Bone marrow (tissue), 2 donors: ENCODE results near the gene STK17A.
A peak's percentile ranks its signal among the peaks of the same experiment; 100 is the strongest.
"Not testable (repeated sequence)": the region's sequence is repeated elsewhere in the genome, so short reads cannot be mapped to it uniquely, and the experiment has no call there.

Experiments used
- DNase-seq, 2 donors: peaks; one replicate each; lab custom pipeline; 2025; lab: John Stamatoyannopoulos, UW

Gene STK17A

DNA sequence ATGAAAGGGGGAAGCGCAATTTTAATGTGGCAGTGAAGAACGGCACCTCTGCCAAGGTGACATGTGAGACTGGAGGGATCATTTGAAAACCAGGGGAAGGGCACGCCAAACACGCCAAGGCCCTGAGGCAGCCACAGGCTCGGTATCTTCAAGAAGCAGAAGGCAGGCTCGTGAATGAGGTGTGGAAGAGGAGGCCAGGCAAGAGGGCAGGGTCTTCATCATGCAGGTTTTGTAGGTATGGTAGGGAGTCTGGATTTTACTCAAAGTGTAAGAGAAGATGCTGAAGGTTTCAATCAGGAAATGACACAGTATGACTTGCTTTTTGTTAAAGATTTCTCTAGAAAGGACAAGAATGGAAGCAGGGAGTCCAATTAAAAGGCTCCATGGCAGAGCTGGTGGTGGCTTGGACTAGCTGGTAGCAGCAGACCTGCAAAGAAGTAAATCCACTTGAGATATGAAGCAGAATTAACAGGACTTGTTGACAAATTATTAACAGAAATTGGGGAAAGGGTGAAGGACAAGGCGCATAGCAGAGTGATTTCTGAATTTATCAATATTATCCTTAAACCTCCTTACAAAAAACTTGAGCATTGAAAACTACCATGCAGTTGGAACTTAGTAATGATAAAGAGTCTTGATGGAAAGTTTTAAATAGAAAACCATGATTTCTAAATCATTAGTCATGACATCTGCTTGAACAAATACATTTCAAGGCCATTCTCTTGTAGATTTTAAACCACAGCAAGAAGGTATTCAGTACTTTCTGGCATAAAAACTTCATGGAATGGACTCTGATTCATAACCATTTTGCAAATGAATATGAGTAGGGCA is 76.0 kb downstream of the STK17A start:
- DNase-seq = no peak

DNA sequence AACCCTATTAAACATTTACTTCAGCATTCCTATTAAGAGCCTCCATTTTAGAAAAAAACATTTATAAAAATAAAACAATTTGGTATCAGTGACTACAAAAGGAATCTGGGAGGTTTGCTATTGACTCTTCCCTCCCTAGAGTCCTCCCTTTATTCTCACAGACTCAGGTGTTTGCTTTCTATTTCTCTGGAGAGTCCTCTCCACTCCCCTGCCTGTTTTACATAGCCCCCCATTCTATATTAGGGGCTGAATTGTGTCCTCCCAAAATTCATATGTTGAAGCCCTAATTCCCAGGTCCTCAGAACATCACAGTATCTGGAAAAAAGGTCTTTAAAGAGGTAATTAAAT is 76.6 kb downstream of the STK17A start:
- no peak for DNase-seq

DNA sequence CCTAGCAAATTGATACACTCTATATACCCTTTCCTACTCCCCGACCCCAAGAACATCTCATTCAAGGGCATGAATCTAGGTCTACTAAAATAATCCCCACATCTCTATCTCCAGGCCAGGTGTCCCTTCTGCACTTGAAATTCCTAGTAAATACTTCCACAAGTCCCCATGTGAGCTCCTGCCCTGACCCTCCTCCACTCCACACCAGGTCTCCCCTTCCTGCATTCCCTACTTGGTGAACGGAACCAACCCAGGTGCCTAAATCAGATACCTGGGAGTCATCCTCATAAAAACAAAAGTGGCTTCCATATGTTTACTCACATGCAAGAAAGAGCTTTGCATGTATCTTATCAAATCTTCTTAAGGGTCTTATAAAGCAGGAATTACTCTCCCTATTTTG is 77.2 kb downstream of the STK17A start:
- no peak for DNase-seq

DNA sequence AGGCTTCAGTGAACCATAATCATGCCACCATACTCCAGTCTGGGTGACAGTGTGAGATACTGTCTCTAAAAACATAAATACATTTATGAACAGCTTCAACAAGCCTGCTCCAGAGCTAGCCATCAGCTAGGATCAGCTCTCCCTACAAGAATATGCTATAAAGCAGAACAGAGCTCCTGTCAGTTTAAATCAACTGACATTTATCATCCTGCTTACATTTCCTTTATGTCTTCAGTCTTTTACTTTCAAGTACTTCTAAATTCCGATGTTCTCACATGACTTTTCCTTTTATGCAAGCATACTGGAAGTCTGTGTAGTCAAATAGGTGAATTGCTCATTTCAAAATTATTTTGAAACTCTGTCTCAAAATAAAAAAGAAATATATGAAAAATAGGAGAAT is 81.8 kb downstream of the STK17A start:
- DNase-seq = no peak

DNA sequence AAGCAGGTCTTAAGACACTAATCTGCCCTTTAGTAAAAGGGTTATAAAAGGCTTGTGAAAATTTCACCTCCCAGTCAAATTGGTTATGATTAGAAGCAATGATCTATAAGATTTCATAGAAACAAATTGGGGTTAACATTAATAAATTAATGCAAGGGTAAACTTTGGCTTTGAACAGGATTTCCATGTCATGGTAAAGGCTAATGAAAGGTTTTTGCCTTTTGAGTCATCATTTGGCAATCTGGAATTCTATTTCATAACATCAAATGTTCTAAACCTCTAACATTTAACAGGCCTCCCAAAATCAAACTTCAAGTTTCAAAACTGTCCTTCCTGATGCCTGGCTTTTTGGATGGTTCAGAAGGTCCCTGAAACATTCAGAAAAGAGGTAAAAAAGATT is 84.0 kb downstream of the STK17A start:
- DNase-seq = no peak

- no peak for DNase-seq
These were observed 85.1 kb downstream of the STK17A start for GRCh38 chr7:43668035-43668434.

DNA sequence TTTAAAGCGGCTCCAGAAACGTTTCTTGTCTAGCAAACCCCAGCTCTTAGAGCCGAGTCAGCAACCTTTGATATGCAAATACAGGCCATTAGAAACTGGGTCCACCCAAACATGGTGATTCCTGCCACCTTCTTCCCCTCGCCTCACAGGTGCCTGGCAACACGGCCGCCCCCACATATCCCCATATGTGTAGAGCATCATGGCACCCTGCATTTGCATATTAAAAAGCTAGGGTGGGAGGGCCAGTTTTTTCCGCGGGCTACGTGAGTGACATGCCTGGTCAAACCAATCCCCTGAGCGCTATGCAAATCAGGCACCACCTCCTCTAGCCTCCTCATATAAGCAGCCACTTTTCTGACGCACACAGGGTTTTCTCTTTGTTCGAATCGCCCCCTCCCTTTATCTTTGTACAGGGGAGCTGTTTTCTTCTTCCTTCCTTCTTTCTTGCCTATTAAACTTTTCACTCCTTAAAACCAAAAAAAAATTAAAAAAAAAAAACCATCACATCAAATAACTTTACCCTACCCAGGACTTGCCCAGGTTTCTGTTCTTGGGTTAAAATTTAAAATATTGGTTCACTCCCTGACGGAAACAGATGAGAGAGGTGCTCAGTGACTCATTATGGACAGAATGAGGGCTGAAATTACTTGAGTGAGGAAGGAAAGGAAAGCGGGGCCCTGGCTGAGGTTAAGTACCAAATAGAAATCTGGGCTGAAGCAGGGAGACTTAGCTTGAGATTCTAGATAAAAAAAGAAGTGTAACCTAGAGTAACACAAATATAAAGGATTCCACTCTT is 86.6 kb downstream of the STK17A start:
- DNase-seq = peak in 1 of 2 donors; percentile 42

DNA sequence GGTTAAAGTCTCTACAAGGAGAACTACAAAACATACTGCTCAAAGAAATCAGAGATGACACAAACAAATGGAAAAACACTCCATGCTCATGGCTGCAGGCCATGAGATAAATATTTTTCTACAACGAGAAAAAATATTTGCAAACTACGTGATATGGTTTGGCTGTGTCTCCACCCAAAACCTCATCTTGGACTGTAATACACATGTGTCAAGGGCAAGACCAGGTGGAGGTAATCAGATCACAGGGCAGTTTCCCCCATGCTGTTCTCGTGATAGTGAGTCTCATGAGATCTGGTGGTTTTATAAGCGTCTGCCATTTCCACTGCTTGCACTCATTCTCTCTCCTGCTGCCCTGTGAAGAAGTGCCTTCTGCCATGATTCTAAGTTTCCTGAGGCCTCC is 88.6 kb downstream of the STK17A start:
- DNase-seq = no peak

- not testable (repeated sequence) for DNase-seq
These were observed 90.5 kb downstream of the STK17A start for GRCh38 chr7:43673243-43673976.

- no peak for DNase-seq
These were observed 91.9 kb downstream of the STK17A start for GRCh38 chr7:43674559-43675436.
